Activated gamma-delta T cell treated with Interleukin-2 at 50 U/mL for 16 hours (primary cell): ENCODE results near the gene TFE3.

ENCODE experiments used
- DNase-seq: peaks from one replicate; pipeline ENCODE4 v3.0.0-alpha.2; 2020

TFE3 gene

DNA sequence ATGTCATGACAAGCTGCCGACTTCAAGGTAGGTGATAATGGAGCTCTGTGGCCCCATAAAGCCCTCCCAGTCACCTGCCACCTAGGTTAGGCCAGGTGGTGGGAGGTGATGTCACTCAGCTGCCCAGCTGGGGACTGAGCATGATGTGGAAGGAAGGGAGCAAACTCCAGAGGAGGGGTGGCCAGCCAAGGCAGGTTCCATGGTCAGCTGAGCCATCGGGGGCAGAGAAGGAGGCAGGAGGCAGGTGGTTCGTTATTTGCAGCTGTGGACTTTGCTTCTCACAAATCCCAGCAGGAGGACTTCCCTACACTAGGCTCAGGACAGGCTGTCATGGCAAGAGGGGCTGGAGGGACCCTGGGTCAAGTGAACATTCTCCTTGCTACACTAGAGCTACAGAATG, 17.8 kb upstream of the TFE3 start:
- no peak for DNase-seq

DNA sequence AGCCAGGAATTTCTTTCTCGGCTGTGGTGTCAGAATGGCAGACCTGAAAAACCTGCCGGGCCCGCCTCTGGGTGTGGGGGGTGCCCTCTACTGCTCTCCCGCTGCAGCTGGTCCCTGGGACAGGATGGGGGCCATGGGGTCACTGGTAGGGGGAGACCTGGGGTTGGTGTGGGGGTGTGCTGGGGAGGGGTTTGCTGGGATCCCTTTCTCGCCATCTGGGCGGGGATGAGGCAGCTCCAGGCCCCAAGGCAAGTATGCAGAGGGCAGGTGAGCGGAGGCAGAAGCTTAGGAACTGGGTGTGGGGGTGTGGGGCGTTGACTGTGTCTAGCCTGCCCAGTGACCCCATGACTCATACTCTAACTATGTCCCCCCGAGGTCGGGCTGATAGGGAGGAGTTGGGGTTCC, 16.5 kb upstream of the TFE3 start:
- DNase-seq, result no peak

DNA sequence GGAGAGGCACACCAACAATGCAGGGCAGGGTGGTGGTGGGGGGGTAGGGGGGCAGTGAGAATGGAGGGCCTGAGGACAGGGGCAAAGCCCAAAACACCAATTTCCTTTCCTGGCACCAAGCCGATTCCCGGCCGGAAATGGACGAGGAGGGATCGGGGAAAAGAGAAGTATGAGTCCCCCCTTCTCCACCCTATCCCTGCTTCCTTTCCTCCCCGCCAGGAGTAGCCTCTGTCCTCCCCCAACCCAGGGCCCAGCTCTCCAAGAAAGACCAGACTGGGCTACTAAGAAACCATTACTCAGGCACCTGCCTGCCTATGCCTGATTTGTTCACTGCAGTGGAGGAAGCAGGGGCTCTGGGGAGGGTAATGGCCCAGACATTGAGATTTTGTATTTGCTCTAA, 16.0 kb upstream of the TFE3 start:
- DNase-seq, result no peak

DNA sequence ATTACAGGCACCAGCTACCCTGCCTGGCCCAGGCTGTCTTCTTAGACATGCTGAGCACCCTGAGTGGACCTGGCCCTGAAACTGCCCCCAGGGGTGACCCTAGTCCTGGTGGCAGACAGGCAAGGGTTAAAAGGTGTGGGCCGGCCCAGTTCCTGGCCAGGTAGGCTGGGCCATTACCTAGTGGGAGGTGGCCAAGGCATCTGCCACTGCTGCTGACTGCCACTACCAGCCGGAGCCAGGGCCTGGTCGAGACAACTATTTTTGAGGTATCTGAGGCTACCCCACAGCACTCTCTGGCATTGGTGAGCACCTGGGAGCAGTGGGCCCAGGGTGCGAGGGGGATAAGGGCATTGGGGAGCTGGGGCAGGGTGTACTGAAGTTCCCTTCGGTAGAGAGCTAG, 15.6 kb upstream of the TFE3 start, which contains the start of gene CCDC120:
TSS of gene CCDC120 (plus strand) at position 206 of the 400 bp plus-strand sequence. CDS start 3,043 bp downstream, outside the sequence.
- no peak for DNase-seq

DNA sequence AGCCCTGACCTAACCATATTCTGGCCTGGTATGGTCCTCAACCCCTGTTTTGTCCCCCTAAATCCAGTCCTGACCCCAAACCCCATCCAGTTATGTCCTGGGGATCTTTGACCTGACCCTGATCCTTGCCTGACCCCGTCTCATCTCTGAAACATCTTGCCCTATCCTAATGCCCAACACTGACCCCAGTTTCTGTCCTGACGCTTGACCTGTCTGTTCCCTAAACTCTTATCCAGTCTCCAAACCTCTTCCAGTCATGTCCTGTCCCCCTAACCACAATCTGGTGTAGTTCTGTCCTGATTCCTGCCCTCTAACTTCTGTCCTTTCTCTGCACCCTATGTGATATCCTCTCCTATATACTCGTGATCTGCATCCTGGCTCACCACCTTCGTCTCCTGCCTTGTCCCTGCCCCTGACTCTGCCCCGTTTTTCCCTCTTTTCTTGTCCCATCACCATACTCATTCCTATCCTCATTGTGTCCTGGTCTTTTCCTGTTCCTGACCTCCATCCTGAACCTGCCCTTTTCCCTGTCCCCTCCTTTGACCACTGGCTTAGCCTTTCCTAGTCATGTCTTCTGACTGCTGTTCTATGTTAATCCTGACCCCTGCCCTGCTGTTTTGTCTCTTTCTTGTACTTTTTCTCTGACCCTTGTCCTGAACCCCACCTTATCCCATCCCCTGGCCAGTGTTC, 11.1 kb upstream of the TFE3 start:
- DNase-seq, result no peak

DNA sequence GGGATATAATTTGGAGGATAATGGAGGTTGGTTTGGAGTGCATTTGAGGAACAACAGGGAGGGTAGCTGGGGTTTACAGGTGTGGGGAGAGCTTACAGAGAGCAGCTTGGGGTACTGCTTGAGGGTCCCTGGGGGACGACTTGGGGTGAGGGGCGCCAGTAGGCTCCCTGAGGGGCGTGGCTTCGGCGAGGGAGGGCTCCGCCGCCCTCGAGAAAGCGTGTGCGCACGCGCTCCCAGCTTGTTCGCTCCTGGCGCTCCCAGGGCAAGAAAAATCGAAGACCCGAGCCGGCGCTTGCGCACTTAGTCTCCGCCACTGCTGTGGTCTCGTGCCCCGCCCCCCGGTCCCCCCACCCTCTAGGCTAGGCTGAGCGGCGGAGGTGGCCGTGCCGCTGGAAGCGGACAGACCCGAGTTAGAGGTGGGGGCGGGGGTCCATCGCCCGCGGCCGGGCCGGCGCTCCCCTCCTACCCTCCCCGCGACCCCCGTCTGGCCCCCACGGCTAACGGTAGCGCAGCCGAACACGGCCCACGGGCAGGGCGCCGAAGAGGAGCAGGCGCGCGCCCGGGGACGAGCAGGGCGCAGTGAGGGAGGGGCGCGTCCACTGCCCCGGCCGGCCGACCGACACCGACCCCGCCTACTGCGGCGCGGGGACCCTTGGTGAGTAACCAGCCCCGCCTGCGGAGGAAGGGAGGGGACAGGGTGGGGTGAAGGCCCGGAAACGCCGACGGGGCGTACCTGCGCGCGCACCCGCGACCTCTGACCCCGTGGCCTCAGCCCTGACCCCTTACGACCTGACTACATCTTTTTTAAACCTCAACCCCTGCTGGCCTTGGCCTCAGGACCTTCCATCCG, 10.3 kb upstream of the TFE3 start:
- peak; percentile 54 for DNase-seq

DNA sequence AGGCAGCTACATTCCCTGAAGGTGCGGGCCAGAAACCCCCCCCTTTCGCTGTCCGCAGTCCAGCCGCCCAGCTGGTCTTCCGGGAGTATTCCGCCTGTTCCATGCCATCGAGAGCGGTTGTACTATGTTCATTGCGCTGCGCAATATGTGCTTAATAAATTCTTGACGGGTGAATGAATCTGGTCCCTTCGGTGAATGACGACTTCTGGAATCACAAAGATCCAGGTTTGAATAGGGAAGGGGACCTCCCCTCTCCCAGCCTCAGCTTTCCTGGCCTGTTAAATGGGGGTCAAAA, 777 bp upstream of the TFE3 start:
- no peak for DNase-seq

DNA sequence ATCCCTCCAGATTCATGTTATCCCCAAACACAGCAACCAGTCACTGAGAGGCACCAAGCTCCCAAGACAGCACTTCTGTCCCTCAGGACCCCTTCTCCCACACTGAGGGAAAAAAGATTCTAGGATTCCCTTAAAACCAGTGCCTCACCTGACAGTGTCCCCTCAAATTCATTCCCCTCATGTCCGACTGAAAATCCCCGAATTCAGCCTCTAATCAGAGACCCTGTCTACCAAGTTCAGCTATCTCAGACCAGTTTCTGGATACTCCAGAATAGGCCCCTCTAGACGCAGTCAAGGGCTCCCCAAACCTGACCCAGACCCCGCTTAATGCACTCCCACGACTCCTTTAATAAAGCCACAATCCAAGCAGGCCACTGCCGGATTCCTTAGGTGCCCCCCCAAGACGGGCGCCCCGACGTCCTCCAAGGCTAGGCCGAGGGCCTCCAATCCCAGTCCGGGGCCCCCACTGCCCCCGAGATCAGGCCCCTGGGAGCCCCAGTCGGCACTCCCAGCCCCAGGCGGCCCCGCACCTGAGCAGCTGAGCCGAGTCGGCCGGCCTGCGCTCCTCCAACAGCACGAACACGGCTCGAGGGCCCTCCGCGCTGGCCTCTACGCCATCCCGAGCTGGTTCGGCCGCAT, 457 bp downstream of the TFE3 start:
- DNase-seq, result peak; percentile 12

DNA sequence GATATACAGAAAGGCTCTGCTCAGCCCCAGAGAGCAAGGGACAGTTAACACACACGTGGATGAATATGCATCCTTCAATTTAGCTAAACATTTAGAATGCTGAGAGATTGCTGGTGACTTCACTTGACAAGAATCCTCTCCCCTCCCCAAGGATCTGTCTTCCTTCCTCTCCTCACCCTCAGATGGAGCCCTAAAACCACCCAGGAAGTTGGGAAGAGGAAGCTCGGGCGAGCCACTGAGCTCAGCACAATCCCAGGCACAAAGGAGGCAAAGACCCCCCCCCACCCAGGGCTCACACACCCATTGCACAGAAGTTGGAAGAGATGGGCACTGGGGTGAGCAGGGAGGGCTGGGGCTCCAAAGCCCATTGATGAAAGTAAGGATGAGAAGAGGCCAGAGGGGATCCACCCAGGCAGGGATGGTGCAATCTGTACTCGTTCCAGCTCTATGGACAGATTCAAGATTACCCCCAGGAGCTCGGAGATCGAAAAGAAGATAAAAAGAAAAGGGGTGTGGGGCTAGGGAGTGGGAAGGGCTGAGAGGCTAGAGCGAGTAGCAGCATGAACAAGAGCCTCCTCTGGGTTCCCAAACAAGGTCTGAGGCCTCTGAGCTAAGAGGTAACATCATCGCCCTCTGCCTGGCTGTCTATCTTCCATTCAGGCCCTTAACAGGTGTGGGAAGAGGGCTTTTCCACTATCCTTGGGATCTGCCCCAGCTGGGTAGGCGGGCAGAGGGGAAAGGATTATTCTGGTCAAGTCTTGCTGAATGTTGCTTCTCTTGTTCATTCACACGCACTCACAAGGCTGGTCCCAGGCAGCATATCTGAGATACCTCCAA, 1.2 kb downstream of the TFE3 start:
- no peak for DNase-seq

DNA sequence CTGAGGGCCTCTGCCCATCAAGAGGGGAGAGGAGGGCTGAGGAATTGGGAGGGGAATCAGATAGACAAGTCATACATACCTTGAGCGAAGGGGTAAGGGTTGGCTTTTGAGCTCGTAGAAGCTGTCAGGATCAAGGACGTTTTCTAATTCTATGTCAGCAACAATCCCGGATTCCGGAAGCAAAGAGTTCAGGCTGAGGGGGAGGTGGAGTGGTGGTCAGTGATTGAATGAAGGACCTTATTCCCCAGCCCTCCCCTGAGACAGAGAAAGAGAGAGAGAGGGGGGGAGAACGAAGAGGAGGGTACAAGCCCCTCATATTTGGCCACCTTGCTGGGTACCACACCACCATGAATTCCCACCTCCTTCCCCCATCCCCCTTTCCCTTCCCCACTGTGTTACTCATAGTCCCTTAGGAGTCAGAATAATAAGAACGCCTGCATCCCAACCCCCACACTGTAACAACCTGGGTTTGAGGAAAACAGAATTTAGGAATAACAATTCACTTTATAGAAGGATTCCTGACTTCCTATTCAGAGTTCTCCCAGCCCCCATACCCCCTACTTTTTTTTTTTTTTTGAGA, 2.7 kb downstream of the TFE3 start:
- no peak for DNase-seq

DNA sequence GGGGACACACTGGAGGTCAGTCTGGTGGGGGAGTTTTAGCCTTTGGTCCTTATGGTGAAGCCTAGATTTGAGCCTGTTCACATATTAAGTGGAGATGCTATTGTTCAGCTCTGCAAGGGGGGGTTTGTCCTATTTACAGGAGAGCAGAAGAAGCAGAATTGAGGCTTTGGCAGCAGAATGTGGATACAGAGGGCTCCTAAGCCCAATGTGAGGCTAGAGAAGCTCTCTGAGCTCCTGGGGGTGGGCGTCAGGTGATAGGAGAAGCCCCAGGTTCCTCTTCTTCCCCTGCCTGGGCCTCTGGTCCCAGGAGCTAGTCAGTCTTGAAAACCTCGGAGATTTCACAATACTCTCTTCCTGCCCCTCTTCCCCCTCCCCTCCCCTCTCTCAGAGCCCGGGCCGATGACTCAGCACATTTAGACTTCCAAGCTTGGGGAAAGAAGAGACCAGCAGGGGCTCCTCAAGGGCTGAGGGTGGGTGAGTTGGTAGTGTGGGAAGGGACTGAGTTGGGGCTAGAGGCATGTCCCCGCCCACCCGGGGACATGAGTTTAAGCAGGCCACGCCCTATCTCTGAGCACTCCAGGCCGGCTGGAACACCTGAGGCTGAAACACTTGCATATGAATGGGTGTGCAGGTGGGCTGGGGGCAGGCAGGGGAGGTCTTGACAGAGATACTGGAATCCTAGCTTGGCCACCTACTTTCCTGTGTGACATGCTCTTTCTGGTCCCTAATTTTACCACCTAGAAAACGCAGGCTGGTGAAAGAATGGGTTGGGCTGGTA, 3.4 kb downstream of the TFE3 start:
- DNase-seq, result peak; percentile 14

DNA sequence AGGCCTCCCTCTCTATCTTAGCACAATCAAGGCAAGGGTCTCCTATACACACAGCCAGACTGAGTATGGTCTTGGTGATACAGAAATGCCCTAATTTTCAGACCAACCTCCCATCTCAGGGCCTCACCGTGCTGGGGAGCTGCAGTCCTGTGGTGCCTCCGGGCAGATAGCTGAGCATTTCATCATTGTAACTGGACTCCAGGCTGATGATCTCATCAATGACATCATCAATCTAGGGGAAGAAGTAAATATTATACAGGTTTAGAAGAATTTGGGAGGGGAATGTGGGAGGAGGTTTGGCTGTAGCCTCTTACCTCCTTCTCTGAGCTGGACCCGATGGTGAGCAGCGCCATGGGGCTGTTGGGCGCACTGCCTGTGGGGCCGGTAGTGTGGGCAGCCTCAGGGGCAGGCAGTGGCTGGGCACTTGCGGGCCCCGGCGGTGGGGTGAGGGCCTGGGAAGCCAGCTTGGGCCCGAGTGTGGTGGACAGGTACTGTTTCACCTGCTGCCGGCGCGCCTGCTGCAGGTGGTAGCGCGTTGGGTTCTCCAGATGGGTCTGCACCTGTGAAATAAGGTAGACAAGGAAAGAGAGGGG, 5.2 kb downstream of the TFE3 start:
- DNase-seq, result no peak

DNA sequence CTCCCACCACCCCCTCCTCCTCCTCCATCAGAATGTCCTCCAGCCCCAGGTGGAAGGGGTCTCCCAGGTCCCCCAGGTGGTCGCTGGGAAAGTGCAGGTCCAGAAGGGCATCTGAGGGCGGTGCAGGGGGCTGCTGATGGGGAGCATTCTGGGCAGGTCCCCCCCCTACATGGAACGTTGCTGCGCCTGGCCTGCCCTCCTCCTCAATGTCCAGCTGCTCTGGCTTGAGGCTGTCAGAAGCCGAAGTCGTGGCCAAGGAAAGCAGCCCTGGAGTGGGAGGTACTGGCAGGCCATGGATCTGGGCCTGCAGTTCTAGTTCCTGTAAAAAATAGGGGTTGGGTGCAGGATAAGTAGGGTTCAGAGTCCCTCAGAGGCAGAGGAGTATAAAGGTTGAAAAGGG, 12.9 kb downstream of the TFE3 start:
- no peak for DNase-seq

DNA sequence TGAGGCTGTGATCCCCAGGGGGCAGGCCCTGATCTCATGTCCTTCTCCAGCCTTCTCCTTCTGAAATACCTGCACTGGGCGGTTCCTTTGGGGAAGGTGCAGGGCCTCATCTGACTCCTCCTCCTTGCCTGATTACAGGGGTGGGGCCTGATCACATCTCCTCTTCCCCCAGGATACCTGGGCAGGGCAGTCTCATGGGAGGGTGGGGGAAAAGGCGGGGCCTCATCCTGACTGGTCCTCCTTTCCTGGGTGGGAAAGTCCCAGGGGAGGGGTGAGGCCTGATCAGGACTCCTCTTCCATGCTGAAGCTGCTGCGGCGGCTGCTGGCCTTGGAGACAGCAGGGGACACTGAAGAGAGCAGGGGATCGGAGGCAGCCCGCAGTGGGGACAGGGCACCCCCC, 13.3 kb downstream of the TFE3 start:
- no peak for DNase-seq

DNA sequence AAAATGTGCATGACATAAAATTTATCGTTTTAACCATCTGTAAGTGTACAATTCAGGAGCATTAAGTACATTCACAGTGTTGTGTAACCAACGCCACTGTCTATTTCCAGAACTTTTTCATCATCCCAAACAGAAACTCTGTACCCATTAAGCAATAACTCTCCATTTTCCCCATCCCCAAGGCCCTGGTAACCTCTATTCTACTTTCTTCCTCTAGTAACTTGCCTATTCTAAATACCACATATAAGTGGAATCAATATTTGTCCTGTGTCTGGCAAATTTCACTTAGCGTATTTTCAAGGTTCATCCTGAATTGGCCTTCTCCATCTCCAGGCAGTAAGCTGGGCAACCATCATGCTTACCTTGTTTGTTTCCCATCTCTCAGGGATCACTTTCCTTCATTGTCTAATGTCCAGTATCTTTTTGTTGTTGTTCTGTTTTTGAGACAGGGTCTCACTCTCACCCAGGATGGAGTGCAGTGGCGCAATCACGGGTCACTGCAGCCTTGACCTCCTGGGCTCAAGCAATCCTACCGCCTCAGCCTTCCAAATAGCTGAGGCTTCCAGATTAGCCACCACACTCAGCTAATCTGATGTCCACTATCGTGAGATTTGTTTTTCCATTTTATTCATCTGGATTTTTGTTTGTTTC, 23.4 kb downstream of the TFE3 start:
- no peak for DNase-seq

DNA sequence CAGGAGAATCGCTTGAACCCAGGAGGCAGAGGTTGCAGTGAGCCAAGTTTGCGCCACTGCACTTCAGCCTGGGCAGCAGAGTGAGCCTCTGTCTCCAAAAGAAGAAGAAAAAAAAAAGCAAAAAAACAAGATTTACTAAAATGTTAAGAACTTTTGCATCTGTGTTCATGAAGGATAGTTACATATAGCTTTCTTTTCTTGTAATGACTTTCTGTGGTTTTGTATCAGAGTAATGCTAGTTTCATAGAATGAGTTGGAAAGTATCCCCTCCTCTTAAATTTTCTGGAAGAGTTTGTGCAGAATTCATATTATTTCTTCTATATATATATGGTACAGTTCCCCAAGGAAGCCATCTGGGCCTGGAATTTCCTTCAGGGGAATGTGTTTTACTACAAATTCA, 24.1 kb downstream of the TFE3 start:
- DNase-seq, result no peak

DNA sequence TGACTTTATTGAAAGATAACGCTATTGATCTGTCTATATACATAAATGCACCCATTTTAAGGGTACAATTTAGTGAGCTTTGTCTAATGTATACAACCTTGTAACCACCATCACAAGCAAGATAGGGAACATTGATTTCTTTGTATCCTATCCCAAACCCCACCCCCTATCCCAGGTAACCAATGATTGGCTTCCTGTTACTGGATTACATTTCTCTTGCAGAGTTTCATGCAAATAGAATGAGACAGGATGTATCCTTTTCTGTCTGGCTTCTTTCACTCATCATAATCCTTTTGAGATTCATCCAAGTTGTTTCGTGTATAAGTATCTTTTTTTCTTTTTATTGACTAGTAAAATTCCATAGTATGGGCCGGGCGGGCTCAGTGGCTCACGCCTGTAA, 39.5 kb downstream of the TFE3 start:
- DNase-seq, result no peak

DNA sequence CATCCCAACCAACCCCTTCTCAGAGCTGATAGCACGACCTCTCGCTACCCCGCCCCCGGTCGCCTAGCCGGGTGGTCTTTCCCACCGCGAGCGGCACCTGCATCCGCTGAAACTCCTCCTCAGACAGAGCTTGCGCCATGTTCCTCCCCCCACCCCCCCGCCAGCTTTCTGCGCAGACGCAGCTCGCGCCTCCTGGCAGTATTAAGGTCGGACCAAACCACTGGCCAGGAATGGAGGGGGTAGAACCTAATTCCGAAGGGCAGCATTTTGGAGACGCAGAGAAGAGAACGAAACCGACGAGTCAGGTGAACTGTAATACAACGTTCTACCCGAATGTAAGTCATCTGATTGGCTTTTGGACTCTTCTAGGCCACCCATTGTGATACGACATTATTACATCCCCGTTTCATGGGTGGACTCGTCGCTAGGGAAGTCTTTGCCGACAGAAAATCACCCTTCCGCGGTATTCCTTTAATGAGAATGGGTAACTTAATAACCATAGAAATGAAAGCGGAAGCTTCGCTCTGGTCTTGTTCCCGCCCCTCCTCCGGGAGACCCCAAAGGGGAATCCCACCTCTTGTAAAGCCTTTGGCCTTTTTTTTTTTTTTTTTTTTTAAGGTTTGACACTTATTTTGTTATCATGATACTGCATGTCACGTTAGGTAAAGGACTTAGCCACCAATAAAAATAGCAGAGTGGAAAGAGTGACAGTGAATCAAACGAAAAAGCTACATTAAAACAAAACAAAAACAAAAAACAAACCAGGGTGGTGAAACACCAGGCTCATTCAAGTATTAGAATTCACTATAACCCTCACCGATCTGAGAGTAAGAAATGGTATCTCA, 40.8 kb downstream of the TFE3 start, which contains the start of gene GRIPAP1:
TSS of gene GRIPAP1 (minus strand) at position 174 of the 845 bp plus-strand sequence. CDS start at position 139, 35 bp downstream.
- DNase-seq, result peak; percentile 72

DNA sequence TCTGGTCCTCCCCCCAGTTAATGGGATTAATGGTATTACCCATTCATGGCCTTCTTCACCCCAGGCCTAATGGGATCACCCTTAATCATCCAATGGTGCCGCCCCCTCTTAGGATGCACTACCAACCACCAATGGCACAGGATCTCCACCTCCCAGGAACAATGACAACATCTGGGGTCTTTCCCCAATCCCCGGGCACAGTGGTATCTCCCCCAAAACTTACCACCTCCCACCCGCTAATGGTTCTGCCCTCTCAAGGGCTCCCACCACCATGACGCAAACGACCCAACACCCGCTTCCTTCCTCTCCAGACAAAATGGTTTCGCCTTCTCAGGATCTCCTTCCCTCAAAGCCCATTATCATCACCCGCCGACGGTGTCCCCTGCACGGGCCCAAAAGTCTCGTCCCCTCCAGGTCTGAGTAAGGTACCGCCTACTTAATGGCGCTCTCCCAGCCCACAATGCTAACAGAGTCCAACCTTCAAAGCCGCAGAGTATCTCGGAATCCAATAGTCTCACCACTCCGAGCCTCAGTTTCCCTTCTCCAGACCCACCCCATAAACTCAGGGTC, 41.6 kb downstream of the TFE3 start:
- DNase-seq, result peak; percentile 34

DNA sequence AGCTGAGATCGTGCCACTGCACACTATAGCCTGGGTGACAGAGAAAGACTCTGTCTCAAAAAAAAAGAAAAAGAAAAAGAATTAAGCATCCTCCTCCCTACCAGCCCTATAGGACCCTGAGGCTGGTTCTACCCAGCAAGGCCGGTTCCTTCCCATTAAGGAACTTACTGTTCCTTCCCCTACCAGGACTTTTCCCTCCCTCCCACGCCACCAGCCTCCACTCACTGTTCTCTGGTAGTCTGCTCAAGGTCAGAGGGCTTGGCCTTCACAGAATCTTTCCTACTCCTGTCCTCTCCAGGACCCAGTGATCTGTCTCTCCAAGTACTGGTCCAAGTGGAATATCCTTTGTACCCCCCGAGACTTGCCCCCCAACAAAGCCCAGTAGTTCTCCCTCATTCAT, 42.5 kb downstream of the TFE3 start:
- DNase-seq, result no peak
